Esophagus (tissue), 2 donors: ENCODE measurements around the gene GTF2E1. TPM values are rescaled to one million over a fixed set of nuclear protein-coding genes. Genes with fewer than 3 reads are reported as not detected.
"Not testable (repeated sequence)": the region's sequence is repeated elsewhere in the genome, so short reads cannot be mapped to it uniquely, and the experiment has no call there.

Source experiments
- H3K27ac ChIP-seq, 2 donors: one replicate each; pipeline ENCODE4 v1.5.1; 2013; ENCODE audit warnings: low read depth in 2 of 2, mild to moderate bottlenecking in 2 of 2, inconsistent platforms in 1 of 2, low read length in 1 of 2, moderate library complexity in 1 of 2
- H3K27me3 ChIP-seq, 2 donors: one replicate each; pipeline ENCODE4 v1.6.1; 2013; ENCODE audit warnings: low read length in 2 of 2, control low read depth in 1 of 2, mild to moderate bottlenecking in 1 of 2; ENCODE audit not compliant: insufficient read depth in 2 of 2, control insufficient read depth in 1 of 2
- H3K36me3 ChIP-seq, 2 donors: one replicate each; pipeline ENCODE4 v1.6.1; 2013; ENCODE audit warnings: low read length in 1 of 2; ENCODE audit not compliant: control insufficient read depth in 2 of 2, insufficient read depth in 2 of 2
- H3K4me1 ChIP-seq, 2 donors: one replicate each; pipeline ENCODE4 v1.6.1; 2013; ENCODE audit warnings: low read length in 1 of 2; ENCODE audit not compliant: control insufficient read depth in 2 of 2, insufficient read depth in 2 of 2
- H3K4me3 ChIP-seq, 2 donors: one replicate each; pipeline ENCODE4 v1.5.1; 2013; ENCODE audit warnings: low read length in 2 of 2, mild to moderate bottlenecking in 2 of 2, low read depth in 1 of 2, moderate library complexity in 1 of 2
- H3K9me3 ChIP-seq, 2 donors: one replicate each; pipeline ENCODE4 v1.6.1; 2013; ENCODE audit warnings: mild to moderate bottlenecking in 2 of 2, low read depth in 1 of 2, low read length in 1 of 2, moderate library complexity in 1 of 2; ENCODE audit not compliant: control insufficient read depth in 2 of 2, insufficient read depth in 1 of 2
- WGBS, 2 donors: extraction: QIAGEN DNeasy Blood & Tissue Kit; methylation state at CpG; one replicate each; pipeline ENCODE4 v1.1.7; 2013; 5-methylcytosine and 5-hydroxymethylcytosine counted together
- polyA plus RNA-seq, 2 donors: library from polyadenylated mRNA; stranded (reverse); fragments of 200-250 nt; gene quantifications; one replicate each; pipeline ENCODE4 v1.2.3, GENCODE V29; 2013
- donor health status: healthy with polysubstance abuse.
- donor health status: Bipolar disorder and iron deficiency.

The GTF2E1 gene
- polyA plus RNA-seq, 2 donors = 3.5 to 4.1 TPM

GRCh38 chr3:120767106-120767505, 24.6 kb downstream of the GTF2E1 start:
- no peaks in the 10 kb centered on the region for H3K4me1 ChIP-seq
- WGBS, 2 donors = 33 to 60% methylated on average over 1 of the region's 1 CpG
- no peaks in the 10 kb centered on the region for H3K27me3 ChIP-seq
- peaks cover 0 to 3% of the 10 kb centered on the region in 2 donors for H3K36me3 ChIP-seq
- H3K4me3 ChIP-seq = no peak overlapping the region
- no peak overlapping the region for H3K27ac ChIP-seq
- no peaks in the 10 kb centered on the region for H3K9me3 ChIP-seq

DNA sequence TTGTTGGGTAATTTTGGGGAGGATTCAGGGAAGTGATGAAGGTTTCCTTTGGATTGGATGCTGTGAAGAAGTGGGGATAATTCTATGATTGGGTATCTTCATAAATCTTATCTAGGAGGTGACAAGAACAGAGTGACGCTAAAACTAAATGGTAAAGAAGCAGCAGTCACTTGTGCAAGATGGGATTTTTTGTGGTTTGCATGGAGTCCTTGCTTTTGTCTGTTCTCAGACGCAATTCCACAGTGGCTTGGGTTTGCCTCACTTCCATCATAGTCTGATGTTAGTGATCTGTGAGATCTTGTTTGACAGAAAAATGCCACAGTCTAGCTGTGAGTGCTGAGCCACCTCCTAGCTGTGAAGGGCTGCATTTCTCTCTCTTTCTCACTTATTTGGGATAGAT, 26.9 kb downstream of the GTF2E1 start:
- H3K4me3 ChIP-seq = no peak overlapping the region
- peaks cover 0 to 3% of the 10 kb centered on the region in 2 donors for H3K36me3 ChIP-seq
- no peaks in the 10 kb centered on the region for H3K9me3 ChIP-seq
- no peak overlapping the region for H3K27ac ChIP-seq
- H3K4me1 ChIP-seq = no peaks in the 10 kb centered on the region
- 94 to 96% methylated on average over 2 of the region's 2 CpGs for WGBS, 2 donors
- no peaks in the 10 kb centered on the region for H3K27me3 ChIP-seq

GRCh38 chr3:120770891-120771290, 28.3 kb downstream of the GTF2E1 start:
- Histone ChIP-seq H3K4me3 (no peak overlapping the region), H3K27me3 (no peaks in the 10 kb centered on the region), H3K4me1 (no peaks in the 10 kb centered on the region), H3K27ac (no peak overlapping the region), H3K9me3 (no peaks in the 10 kb centered on the region), H3K36me3 (peaks cover 0 to 3% of the 10 kb centered on the region in 2 donors)
- 85% methylated on average over 4 of the region's 4 CpGs for WGBS, 2 donors

- Histone ChIP-seq H3K36me3 (peaks cover 0 to 3% of the 10 kb centered on the region in 2 donors), H3K27ac (no peak overlapping the region), H3K4me3 (no peak overlapping the region), H3K9me3 (no peaks in the 10 kb centered on the region), H3K27me3 (no peaks in the 10 kb centered on the region), H3K4me1 (no peaks in the 10 kb centered on the region)
- WGBS, 2 donors = 72 to 81% methylated on average over 2 of the region's 2 CpGs
Measured at GRCh38 chr3:120772081-120772480, 29.5 kb downstream of the GTF2E1 start.

DNA sequence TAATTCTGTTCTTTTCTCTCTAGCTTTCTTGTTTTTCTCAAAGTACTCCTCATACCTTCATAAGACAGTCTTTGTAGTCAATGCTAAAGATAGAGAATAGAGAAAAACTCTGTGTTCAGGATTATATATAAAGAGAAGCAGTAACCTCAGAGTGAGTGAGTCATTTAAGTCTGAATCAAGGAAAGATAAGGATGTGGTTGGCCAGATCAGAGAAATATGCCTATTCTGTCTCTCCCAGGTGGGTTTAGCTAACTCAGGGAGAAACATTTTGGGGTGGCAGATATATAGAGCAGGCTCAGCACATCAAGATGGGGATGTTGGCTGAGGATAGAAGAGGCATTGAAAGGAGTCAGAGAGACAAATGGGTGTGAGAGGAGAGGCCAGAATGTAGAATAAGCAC, 31.4 kb downstream of the GTF2E1 start:
- Histone ChIP-seq H3K4me1 (no peaks in the 10 kb centered on the region), H3K36me3 (peaks cover 0 to 3% of the 10 kb centered on the region in 2 donors), H3K9me3 (no peaks in the 10 kb centered on the region), H3K27ac (no peak overlapping the region), H3K27me3 (no peaks in the 10 kb centered on the region), H3K4me3 (no peak overlapping the region)

- H3K9me3 ChIP-seq = no peaks in the 10 kb centered on the region
- WGBS, 2 donors = 95 to 96% methylated on average over 4 of the region's 4 CpGs
- no peak overlapping the region for H3K4me3 ChIP-seq
- H3K27ac ChIP-seq = no peak overlapping the region
- H3K4me1 ChIP-seq = no peaks in the 10 kb centered on the region
- H3K36me3 ChIP-seq = peaks cover 0 to 3% of the 10 kb centered on the region in 2 donors
- no peaks in the 10 kb centered on the region for H3K27me3 ChIP-seq
Measured at GRCh38 chr3:120775411-120775810, 32.9 kb downstream of the GTF2E1 start.

GRCh38 chr3:120778776-120779175, 36.2 kb downstream of the GTF2E1 start:
- Histone ChIP-seq H3K4me1 (peaks cover 0 to 4% of the 10 kb centered on the region in 2 donors), H3K4me3 (no peak overlapping the region), H3K9me3 (no peaks in the 10 kb centered on the region), H3K27ac (no peak overlapping the region), H3K36me3 (peaks cover 4 to 7% of the 10 kb centered on the region in 2 donors), H3K27me3 (no peaks in the 10 kb centered on the region)
- WGBS, 2 donors = 93 to 96% methylated on average over 3 of the region's 3 CpGs

DNA sequence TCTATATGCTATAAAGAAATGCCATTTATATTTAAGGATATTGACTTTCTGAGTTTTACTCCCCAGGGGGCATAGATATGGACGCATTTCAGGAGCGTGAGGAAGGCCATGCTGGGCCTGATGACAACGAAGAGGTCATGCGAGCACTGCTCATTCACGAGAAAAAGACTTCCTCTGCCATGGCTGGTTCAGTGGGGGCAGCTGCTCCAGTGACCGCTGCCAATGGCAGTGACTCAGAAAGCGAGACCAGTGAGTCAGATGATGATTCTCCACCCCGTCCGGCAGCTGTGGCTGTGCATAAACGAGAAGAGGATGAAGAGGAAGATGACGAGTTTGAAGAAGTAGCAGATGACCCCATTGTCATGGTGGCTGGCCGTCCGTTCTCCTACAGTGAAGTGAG, 38.4 kb downstream of the GTF2E1 start:
- peaks cover 0 to 4% of the 10 kb centered on the region in 2 donors for H3K4me1 ChIP-seq
- H3K27ac ChIP-seq = no peak overlapping the region
- H3K27me3 ChIP-seq = no peaks in the 10 kb centered on the region
- H3K9me3 ChIP-seq = no peaks in the 10 kb centered on the region
- 84 to 93% methylated on average over 13 of the region's 13 CpGs for WGBS, 2 donors
- H3K36me3 ChIP-seq = peaks cover 4 to 7% of the 10 kb centered on the region in 2 donors
- no peak overlapping the region for H3K4me3 ChIP-seq

DNA sequence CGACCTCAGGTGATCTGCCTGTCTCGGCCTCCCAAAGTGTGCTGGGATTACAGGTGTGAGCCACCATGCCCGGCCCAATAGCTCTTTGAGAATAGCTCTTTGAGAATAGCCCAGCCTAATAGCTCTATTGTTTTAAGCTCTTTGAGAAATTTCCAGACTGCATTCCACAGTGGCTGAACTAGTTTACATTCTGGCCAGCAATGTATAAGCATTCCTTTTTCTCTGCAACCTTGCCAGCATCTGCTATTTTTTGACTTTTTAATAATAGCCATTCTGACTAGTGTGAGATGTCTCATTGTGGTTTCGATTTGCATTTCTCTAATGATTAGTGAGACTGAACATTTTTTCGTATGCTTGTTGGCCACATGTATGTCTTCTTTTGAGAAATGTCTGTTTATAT, 43.3 kb downstream of the GTF2E1 start:
- H3K4me1 ChIP-seq = not testable (repeated sequence)

DNA sequence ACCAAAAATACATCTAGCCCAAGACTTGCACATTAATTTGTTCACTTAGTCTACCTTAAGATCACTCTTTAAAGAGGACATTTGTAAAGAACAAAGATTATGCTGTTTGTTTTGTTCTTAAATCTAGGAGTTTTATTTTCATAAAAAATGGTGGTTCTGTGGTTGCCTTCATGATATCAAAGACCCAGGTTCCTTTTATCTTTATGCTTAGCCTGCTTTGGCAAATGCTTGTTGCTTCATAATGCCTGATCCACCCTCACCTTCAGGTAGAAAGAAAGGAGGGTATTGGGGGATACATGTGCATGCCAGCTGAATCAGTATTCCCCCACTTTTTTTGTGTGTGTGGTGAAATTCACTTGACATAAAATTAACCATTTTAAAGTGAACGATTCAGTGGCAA, 48.5 kb downstream of the GTF2E1 start:
- Histone ChIP-seq H3K36me3 (no peaks in the 10 kb centered on the region), H3K27ac (no peak overlapping the region), H3K4me3 (no peak overlapping the region), H3K27me3 (no peaks in the 10 kb centered on the region), H3K9me3 (no peaks in the 10 kb centered on the region), H3K4me1 (no peaks in the 10 kb centered on the region)
- 87 to 90% methylated on average over 1 of the region's 1 CpG for WGBS, 2 donors

More for the DNA sequence above, 43.3 kb downstream of the GTF2E1 start:
- not testable (repeated sequence) for H3K9me3 ChIP-seq, H3K36me3 ChIP-seq, H3K4me3 ChIP-seq, H3K27me3 ChIP-seq, H3K27ac ChIP-seq
- WGBS, 2 donors = 54 to 71% methylated on average over 5 of the region's 5 CpGs
